Measurements from ENCODE around the gene KRCC1. TPM values are rescaled to one million over a fixed set of nuclear protein-coding genes. Genes with fewer than 3 reads are reported as not detected.

Gene KRCC1
- total and polyA plus RNA-seq, 9 of the 15 experiments (the other 6 are each of a cell fraction or from before 2014, with no cell fraction given), result 1.9 to 6.0 (median 2.2) TPM

GRCh38 chr2:88060907-88061275 is 5.3 kb upstream of the KRCC1 start:
- DNase-seq (ENCODE audit: extremely low read depth in 1 of 4, low spot score in 3 of 4), result no peak
- H3K79me2 ChIP-seq (ENCODE audit: control insufficient read depth, insufficient read depth, low read length), result peaks cover 3% of the 10 kb centered on the region; the same call in 2 of the 3 replicates
- ChIA-PET POLR2A (interaction anchor here (0.9 to 2.1 kb wide), 5 partner anchors 8 to 45 kb away, joined by 3 to 8 read pairs (median 4); partner anchors contain the start of gene RNU2-63P), CTCF (ENCODE audit: low intra/inter-chr PET ratio) (interaction anchor here (1.9 kb wide), 1 partner anchor 99 kb away, joined by 12 read pairs; no protein-coding TSS in a partner anchor)
- H3K27me3 ChIP-seq (ENCODE audit: control insufficient read depth in 2 of 2, insufficient read depth in 2 of 2, low read length in 2 of 2), result no peaks in the 10 kb centered on the region
- 33% methylated on average over 2 of the region's 2 CpGs for WGBS (ENCODE audit: insufficient coverage, low coverage, missing lambda C conversion rate)
- no TSS peak for BruUV-seq (replicated peaks)
- in situ Hi-C loops (cut with MboI), result no loop called here
- no peak overlapping the region for H3K4me3 ChIP-seq
- peaks cover 27 to 54% of the 10 kb centered on the region in 2 experiments for H3K4me1 ChIP-seq (replicated peaks in 1 of 2; ENCODE audit: control insufficient read depth in 2 of 2, insufficient read depth in 2 of 2, low read length in 2 of 2)
- H4K20me1 ChIP-seq (replicated peaks; ENCODE audit: control insufficient read depth, insufficient read depth, low read length), result no peaks in the 10 kb centered on the region
- no peak overlapping the region for H3K27ac ChIP-seq (ENCODE audit: extremely low read depth, low read depth, low read length)
- no peaks in the 10 kb centered on the region for H3K36me3 ChIP-seq (ENCODE audit: control insufficient read depth, insufficient read depth, low read length)
- H3K9ac ChIP-seq (ENCODE audit: insufficient read depth in 1 of 2, low read depth in 2 of 2, low read length in 2 of 2), result no peak overlapping the region
- no peaks in the 10 kb centered on the region for H3K9me3 ChIP-seq (replicated peaks; ENCODE audit: control insufficient read depth, insufficient read depth, low read depth, low read length)
- no peak overlapping the region for H2AFZ ChIP-seq (ENCODE audit: low read depth, low read length)
- H3K9me1 ChIP-seq (ENCODE audit: control insufficient read depth, insufficient read depth, low read length), result no peaks in the 10 kb centered on the region
- TF ChIP-seq CEBPB (tag; IDR thresholded peaks at IDR 0.05) (0 out of 2 replicates have a peak, but pooled peaks have one; percentile 10), TAF7 (tag; IDR thresholded peaks at IDR 0.05) (no peak)
- no peak for FAIRE-seq
- ATAC-seq, result no peak
- no peak overlapping the region; the same call in 1 of the 2 replicates for H3K4me2 ChIP-seq (ENCODE audit: insufficient read depth, low read length)
- intact Hi-C loops (cut with micrococcal nuclease), result loop anchor here (2.0 to 5.0 kb wide), 2 partner anchors 98 to 126 kb away; no protein-coding TSS in a partner anchor

GRCh38 chr2:88059979-88060906 is 4.7 kb upstream of the KRCC1 start:
- Histone ChIP-seq H4K20me1 (replicated peaks; ENCODE audit: control insufficient read depth, insufficient read depth, low read length) (no peaks in the 10 kb centered on the region), H2AFZ (ENCODE audit: low read depth, low read length) (no peak overlapping the region), H3K27ac (ENCODE audit: extremely low read depth, low read depth, low read length) (no peak overlapping the region), H3K36me3 (ENCODE audit: control insufficient read depth, insufficient read depth, low read length) (no peaks in the 10 kb centered on the region), H3K4me2 (ENCODE audit: insufficient read depth, low read length) (no peak overlapping the region), H3K9me3 (replicated peaks; ENCODE audit: control insufficient read depth, insufficient read depth, low read depth, low read length) (no peaks in the 10 kb centered on the region), H3K79me2 (ENCODE audit: control insufficient read depth, insufficient read depth, low read length) (peaks cover 9% of the 10 kb centered on the region), H3K9me1 (ENCODE audit: control insufficient read depth, insufficient read depth, low read length) (no peaks in the 10 kb centered on the region), H3K9ac (ENCODE audit: insufficient read depth in 1 of 2, low read depth in 2 of 2, low read length in 2 of 2) (no peak overlapping the region), H3K4me1 (replicated peaks in 1 of 2; ENCODE audit: control insufficient read depth in 2 of 2, insufficient read depth in 2 of 2, low read length in 2 of 2) (peaks cover 33 to 54% of the 10 kb centered on the region in 2 experiments), H3K4me3 (no peak overlapping the region), H3K27me3 (ENCODE audit: control insufficient read depth in 2 of 2, insufficient read depth in 2 of 2, low read length in 2 of 2) (no peaks in the 10 kb centered on the region)
- ChIA-PET CTCF (ENCODE audit: low intra/inter-chr PET ratio) (interaction anchor here (0.5 to 1.9 kb wide), 3 partner anchors 73 to 361 kb away, joined by 3 to 12 read pairs (median 4); no protein-coding TSS in a partner anchor), POLR2A (interaction anchor here (0.9 to 2.1 kb wide), 6 partner anchors 8 to 50 kb away, joined by 3 to 8 read pairs (median 4); partner anchors contain the start of gene RNU2-63P)
- WGBS (ENCODE audit: insufficient coverage, low coverage, missing lambda C conversion rate), result 45% methylated on average over 5 of the region's 5 CpGs
- intact Hi-C loops (cut with micrococcal nuclease), result loop anchor here (2.0 to 5.0 kb wide), 2 partner anchors 99 to 127 kb away; no protein-coding TSS in a partner anchor
- FAIRE-seq (peak; percentile 83), ATAC-seq (peak; percentile 38), DNase-seq (ENCODE audit: extremely low read depth in 1 of 4, low spot score in 3 of 4) (peak; percentile 62 to 67 (median 64))
- no TSS peak for BruUV-seq (replicated peaks)
- in situ Hi-C loops (cut with MboI), result loop anchor here (5.0 kb wide), 1 partner anchor 97 kb away; no protein-coding TSS in a partner anchor
- no peak for TF ChIP-seq FOXM1 (IDR thresholded peaks at IDR 0.05; ENCODE audit: low read depth)
- no peak for TF ChIP-seq FOXM1 (CRISPR knock-in tag; IDR thresholded peaks at IDR 0.05; ENCODE audit: low read depth)
- TF ChIP-seq DDX20 (tag; IDR thresholded peaks at IDR 0.05; ENCODE audit: low read depth), result no peak
- no peak for TF ChIP-seq CEBPG (CRISPR knock-in tag; IDR thresholded peaks at IDR 0.05)
- TF ChIP-seq CEBPG (tag; conservative IDR thresholded peaks at IDR 0.05 in 1 of 2, IDR thresholded peaks at IDR 0.05 in 1 of 2), result peak; percentile 70 to 89
- no peak for TF ChIP-seq HDAC6 (IDR thresholded peaks at IDR 0.05; ENCODE audit: low read depth, low read length)
- TF ChIP-seq CREM (IDR thresholded peaks at IDR 0.05; ENCODE audit: low read depth), result no peak
- no peak for TF ChIP-seq HDAC8 (tag; IDR thresholded peaks at IDR 0.05)
- TF ChIP-seq, protein P1, sequence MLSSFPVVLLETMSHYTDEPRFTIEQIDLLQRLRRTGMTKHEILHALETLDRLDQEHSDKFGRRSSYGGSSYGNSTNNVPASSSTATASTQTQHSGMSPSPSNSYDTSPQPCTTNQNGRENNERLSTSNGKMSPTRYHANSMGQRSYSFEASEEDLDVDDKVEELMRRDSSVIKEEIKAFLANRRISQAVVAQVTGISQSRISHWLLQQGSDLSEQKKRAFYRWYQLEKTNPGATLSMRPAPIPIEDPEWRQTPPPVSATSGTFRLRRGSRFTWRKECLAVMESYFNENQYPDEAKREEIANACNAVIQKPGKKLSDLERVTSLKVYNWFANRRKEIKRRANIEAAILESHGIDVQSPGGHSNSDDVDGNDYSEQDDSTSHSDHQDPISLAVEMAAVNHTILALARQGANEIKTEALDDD (IDR thresholded peaks at IDR 0.05), result no peak
